Measurements from ENCODE around the gene WNT5B.

WNT5B gene

GRCh38 chr12:1628666-1629337 is at the start of gene WNT5B:
Gene WNT5B (plus strand): TSS chr12:1629231. CDS start chr12:1631355, 2,124 bp downstream.
- no peak for DNase-seq

- no peak for DNase-seq
Measured at GRCh38 chr12:1579651-1580435, 49.2 kb upstream of the WNT5B start.

GRCh38 chr12:1580526-1580925 is 48.5 kb upstream of the WNT5B start:
- DNase-seq: no peak

GRCh38 chr12:1581973-1582708 is 46.9 kb upstream of the WNT5B start:
- DNase-seq: no peak

- no peak for DNase-seq
Measured at GRCh38 chr12:1582709-1583050, 46.4 kb upstream of the WNT5B start.

GRCh38 chr12:1583421-1584078 is 45.5 kb upstream of the WNT5B start:
- DNase-seq: peak; percentile 64 to 67

GRCh38 chr12:1584326-1584725 is 44.7 kb upstream of the WNT5B start:
- no peak for DNase-seq

GRCh38 chr12:1587927-1588574 is 41.0 kb upstream of the WNT5B start:
- no peak for DNase-seq

- no peak for DNase-seq
Measured at GRCh38 chr12:1588575-1588947, 40.5 kb upstream of the WNT5B start.

GRCh38 chr12:1590221-1590979 is 38.6 kb upstream of the WNT5B start:
- no peak for DNase-seq

- DNase-seq: no peak
Measured at GRCh38 chr12:1591034-1591433, 38.0 kb upstream of the WNT5B start.

- DNase-seq: no peak
Measured at GRCh38 chr12:1591543-1591942, 37.5 kb upstream of the WNT5B start.

GRCh38 chr12:1592444-1593173 is 36.4 kb upstream of the WNT5B start:
- peak; percentile 45 to 51 for DNase-seq

GRCh38 chr12:1593174-1594005 is 35.6 kb upstream of the WNT5B start:
- DNase-seq: peak in 1 of 2 donors; percentile 25

- no peak for DNase-seq
Measured at GRCh38 chr12:1594006-1594260, 35.1 kb upstream of the WNT5B start.

- DNase-seq: peak; percentile 79 to 83
Measured at GRCh38 chr12:1594261-1595025, 34.6 kb upstream of the WNT5B start, which contains the start of gene FBXL14. Gene FBXL14 (minus strand): TSS chr12:1594581. CDS start chr12:1594066, 515 bp downstream.

GRCh38 chr12:1595026-1595561 is 33.9 kb upstream of the WNT5B start:
- no peak for DNase-seq

- DNase-seq: no peak
Measured at GRCh38 chr12:1595690-1596347, 33.2 kb upstream of the WNT5B start.

- no peak for DNase-seq
Measured at GRCh38 chr12:1598757-1599156, 30.3 kb upstream of the WNT5B start.
